HG02571 (cell line): ENCODE measurements around the gene TJP1.
"Not testable (repeated sequence)": the region's sequence is repeated elsewhere in the genome, so short reads cannot be mapped to it uniquely, and the experiment has no call there.

Experiments used
- ATAC-seq: cut with Tn5 transposase; IDR thresholded peaks from one replicate; pipeline ENCODE4 v1.9.1; 2021; ENCODE audit warnings: mild to moderate bottlenecking, moderate library complexity; ENCODE audit not compliant: unreplicated experiment

The TJP1 gene

GRCh38 chr15:29800491-29801366 is 21.5 kb downstream of the TJP1 start:
- no peak for ATAC-seq

GRCh38 chr15:29799859-29800258 is 22.4 kb downstream of the TJP1 start:
- ATAC-seq: no peak

- no peak for ATAC-seq
Measured at GRCh38 chr15:29795610-29796009, 26.7 kb downstream of the TJP1 start.

- ATAC-seq: no peak
Measured at GRCh38 chr15:29792426-29793159, 29.7 kb downstream of the TJP1 start.

GRCh38 chr15:29790607-29791006 is 31.7 kb downstream of the TJP1 start:
- no peak for ATAC-seq

GRCh38 chr15:29789871-29790270 is 32.4 kb downstream of the TJP1 start:
- no peak for ATAC-seq

- ATAC-seq: no peak
Measured at GRCh38 chr15:29788433-29789034, 33.7 kb downstream of the TJP1 start.

- no peak for ATAC-seq
Measured at GRCh38 chr15:29787767-29788166, 34.5 kb downstream of the TJP1 start.

GRCh38 chr15:29785642-29786041 is 36.6 kb downstream of the TJP1 start:
- ATAC-seq: no peak

- no peak for ATAC-seq
Measured at GRCh38 chr15:29785136-29785535, 37.1 kb downstream of the TJP1 start.

GRCh38 chr15:29784413-29784812 is 37.9 kb downstream of the TJP1 start:
- no peak for ATAC-seq

GRCh38 chr15:29782816-29783215 is 39.5 kb downstream of the TJP1 start:
- not testable (repeated sequence) for ATAC-seq

GRCh38 chr15:29778382-29778781 is 43.9 kb downstream of the TJP1 start:
- no peak for ATAC-seq

- no peak for ATAC-seq
Measured at GRCh38 chr15:29776859-29777258, 45.4 kb downstream of the TJP1 start.

- ATAC-seq: no peak
Measured at GRCh38 chr15:29774900-29775299, 47.4 kb downstream of the TJP1 start.

GRCh38 chr15:29773816-29774215 is 48.5 kb downstream of the TJP1 start:
- no peak for ATAC-seq

GRCh38 chr15:29773000-29773399 is 49.3 kb downstream of the TJP1 start:
- ATAC-seq: no peak

- ATAC-seq: no peak
Measured at GRCh38 chr15:29770796-29771195, 51.5 kb downstream of the TJP1 start.

- ATAC-seq: no peak
Measured at GRCh38 chr15:29765898-29766527, 56.3 kb downstream of the TJP1 start.

GRCh38 chr15:29765234-29765841 is 56.9 kb downstream of the TJP1 start:
- ATAC-seq: no peak

GRCh38 chr15:29759596-29759995 is 62.7 kb downstream of the TJP1 start:
- no peak for ATAC-seq
